ENCODE results near the gene LCE4A. TPM values are rescaled to one million over a fixed set of nuclear protein-coding genes. Genes with fewer than 3 reads are reported as not detected.
"Not testable (repeated sequence)": the region's sequence is repeated elsewhere in the genome, so short reads cannot be mapped to it uniquely, and the experiment has no call there.

Gene LCE4A
- not detected for total RNA-seq

- DNase-seq = no peak
These were observed at the start of gene LCE4A for GRCh38 chr1:152707860-152708259. Gene LCE4A, plus strand, starts transcription at chr1:152708160. Its CDS starts 916 bp downstream, at chr1:152709076.

DNA sequence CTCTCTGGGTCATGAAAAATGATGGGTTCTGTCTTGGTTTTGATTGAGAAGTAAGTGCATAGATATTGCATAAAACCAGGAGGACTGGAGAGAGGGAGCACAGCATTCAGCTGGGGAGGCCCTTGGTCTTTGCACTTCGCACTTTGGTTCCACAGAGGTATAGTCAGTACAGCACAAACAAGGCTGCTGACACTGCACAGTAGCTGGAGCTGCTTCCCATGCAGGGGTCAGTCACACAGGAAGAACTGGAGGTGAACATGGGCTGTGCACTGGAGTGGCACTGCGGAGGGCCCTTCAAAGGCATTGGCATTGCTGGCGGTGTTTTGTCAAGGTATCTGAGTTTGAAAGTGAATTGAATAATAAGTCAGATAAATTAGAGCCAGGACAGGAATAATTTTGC lies 49.3 kb upstream of the LCE4A start:
- DNase-seq = no peak

DNA sequence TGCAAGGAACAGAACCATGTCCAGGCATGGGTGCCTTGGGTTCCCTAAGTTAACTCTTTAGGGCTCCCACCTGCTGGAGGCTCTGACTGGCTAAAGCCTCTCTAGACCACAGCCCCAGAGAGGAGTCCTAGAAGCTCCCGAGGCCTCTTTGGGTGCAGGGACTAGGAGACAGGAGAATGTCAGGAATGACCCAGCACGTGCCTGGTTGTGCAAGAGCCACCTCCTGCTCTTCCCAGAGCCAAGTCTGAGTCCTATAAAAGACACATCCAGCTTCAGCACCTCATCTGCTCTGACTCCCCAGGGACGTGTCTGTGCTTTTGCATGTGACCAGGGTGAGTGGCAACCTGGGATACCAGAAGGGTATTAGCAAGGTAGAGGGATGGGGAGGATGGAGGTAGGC lies 44.9 kb upstream of the LCE4A start, which contains the start of gene LCE2D:
Gene LCE2D, plus strand, starts transcription at position 283 of the 400 bp plus-strand sequence. CDS start 726 bp downstream, outside the sequence.
- no peak for DNase-seq

DNA sequence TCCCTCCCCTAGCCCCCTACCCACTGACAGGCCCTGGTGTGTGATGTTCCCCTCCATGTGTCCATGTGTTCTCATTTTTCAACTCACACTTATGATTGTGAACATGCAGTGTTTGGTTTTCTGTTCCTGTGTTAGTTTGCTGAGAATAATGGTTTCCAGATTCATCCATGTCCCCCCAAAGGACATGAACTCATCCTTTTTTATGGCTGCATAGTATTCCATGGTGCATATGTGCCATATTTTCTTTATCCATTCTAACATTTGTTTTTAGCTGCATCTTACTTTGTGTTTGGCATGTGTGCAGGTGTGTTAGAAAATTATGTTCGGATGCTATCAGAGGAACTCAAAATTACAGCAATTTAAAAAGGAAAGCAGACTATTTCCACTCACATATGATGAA lies 41.8 kb upstream of the LCE4A start:
- DNase-seq = not testable (repeated sequence)

DNA sequence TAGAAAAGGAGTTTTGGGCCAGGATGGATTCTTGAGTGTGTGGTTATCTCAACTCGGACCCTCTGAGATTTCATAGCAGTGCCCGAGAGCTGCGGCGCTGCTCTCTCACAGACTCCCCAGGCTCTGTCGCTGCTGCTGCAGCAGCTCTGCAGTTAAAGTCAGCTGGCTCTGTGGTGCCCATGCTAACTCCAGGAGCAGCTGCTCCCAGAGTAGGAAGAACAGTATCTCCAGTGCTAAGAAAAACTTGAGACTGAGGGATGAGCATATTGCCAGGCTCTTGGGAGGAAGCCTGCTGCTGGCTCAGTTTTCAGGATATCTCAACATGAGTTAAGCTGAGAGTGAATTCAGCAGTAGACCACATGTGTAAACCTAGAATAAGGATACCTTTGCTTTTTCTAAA lies 40.3 kb upstream of the LCE4A start:
- DNase-seq = no peak

DNA sequence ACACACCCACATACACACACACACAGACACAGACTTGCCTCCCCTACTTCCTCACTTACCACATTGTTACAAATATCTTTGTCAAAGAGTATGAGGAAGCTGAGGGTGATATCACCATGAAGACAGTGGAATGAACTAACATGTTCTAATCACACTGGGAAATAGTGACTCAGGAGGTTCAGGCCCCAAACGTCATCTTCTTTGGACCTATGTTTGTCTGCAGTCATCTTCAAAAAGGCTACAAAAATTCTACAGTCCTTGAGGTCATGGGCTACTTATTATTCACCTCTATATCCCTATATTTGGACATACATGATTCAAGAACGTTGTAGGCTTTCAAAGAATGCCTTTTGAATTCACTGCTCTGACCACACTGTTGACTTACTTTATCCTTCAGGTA lies 34.9 kb upstream of the LCE4A start:
- no peak for DNase-seq

DNA sequence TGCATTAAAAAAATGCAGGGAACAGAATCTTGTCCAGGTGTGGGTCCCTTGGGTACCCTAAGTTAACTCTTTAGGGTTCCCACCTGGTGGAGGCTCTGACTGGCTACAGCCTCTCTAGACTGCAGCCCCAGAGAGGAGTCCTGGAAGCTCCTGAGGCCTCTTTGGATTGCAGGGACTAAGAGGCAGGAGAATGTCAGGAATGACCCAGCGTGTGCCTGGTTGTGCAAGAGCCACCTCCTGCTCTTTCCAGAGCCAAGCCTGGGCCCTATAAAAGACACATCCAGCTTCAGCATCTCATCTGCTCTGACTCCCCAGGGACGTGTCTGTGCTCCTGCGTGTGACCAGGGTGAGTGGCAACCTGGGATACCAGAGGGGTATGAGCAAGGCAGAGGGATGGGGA lies 33.0 kb upstream of the LCE4A start, which contains the start of gene LCE2C:
Gene LCE2C, plus strand, starts transcription at position 297 of the 400 bp plus-strand sequence. CDS start 737 bp downstream, outside the sequence.
- not testable (repeated sequence) for DNase-seq

- DNase-seq = no peak
These were observed 28.5 kb upstream of the LCE4A start for GRCh38 chr1:152679459-152679858.

DNA sequence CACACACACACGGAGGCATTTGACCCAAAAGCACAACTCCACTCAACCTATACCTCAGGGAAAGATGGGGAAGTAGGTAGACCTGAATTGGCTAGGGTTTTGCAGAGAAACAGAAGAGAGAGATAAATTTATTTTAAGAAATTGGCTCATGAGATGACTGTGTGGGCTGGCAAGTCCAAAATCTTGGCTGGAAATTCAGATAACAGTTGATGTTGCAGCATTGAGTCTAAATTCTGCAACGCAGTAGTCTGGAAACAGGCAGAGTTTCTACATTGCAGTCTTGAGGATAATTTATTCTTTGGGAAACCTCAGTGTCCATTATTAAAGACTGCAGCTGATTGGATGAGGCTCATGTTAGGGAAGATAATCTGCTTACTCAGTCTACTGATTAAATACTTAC lies 26.3 kb upstream of the LCE4A start:
- DNase-seq = no peak

- no peak for DNase-seq
These were observed 24.1 kb upstream of the LCE4A start for GRCh38 chr1:152683846-152684245.

- DNase-seq = not testable (repeated sequence)
These were observed 22.1 kb upstream of the LCE4A start, which contains the start of gene LCE2B for GRCh38 chr1:152685823-152686222. Gene LCE2B, plus strand, starts transcription at chr1:152686123. Its CDS starts 721 bp downstream, at chr1:152686844.

- no peak for DNase-seq
These were observed 10.0 kb upstream of the LCE4A start, which contains the start of gene LCE2A for GRCh38 chr1:152697701-152698600. Gene LCE2A, plus strand, starts transcription at chr1:152698345. Its CDS starts 557 bp downstream, at chr1:152698902.

DNA sequence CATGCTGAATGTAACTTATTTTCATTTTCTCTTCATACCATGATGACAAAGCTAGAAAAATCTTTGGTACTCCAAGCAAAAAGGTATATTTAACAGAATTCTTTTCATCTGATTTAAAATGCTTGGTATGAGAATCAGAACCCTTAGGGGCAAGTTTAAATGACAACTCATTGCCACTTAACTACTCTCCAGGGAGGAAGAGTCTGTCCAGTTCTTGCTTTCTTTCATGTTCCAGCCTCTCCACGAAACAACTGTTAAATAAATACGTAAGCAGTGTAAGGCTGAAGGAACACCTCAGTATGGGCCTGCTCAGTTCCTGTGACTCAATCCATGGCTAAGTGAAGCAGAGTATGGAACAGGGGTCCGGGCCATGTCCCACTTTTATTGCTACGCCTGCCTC lies 8.2 kb upstream of the LCE4A start:
- no peak for DNase-seq

GRCh38 chr1:152718238-152718637 lies 10.3 kb downstream of the LCE4A start:
- no peak for DNase-seq

DNA sequence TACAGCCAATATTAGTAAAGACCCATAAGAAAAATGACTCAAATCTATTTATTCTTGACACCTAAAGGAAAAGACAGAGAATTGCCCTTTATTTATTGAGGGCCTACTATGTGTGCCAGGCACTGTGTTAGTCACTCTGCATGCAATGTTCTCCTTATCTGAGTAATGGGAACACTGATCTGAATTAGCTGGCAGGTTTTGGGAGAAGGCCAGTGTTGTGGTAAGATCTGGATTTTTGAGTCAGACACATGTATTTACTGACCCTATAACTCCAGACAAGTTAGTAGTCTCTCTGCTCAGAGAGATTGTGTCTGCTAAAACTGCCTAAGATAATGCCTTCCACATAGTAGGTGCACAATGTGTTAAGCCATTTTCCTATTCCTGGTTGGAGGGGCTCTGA lies 17.3 kb downstream of the LCE4A start:
- DNase-seq = no peak

- DNase-seq = no peak
These were observed 21.0 kb downstream of the LCE4A start for GRCh38 chr1:152728986-152729385.

DNA sequence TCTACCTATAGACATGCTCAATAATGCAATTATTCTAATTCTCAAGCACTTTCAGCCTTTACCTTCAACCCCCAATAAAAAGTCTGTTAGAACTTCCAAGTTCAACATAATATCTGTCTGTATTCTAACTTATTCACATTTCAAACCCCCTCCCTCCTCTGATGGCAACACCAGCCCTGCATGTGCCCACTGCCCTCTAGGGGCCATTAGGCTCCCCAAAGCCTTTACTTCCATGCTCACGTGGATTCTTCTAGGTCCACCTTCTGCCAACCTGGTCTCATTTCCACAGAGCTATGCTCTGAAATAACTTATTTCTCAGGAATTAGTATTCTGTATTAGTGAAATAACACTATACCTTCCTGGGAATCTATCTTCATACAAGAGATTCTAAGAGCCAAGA lies 27.7 kb downstream of the LCE4A start:
- DNase-seq = no peak

- no peak for DNase-seq
These were observed 30.0 kb downstream of the LCE4A start for GRCh38 chr1:152737997-152738396.

DNA sequence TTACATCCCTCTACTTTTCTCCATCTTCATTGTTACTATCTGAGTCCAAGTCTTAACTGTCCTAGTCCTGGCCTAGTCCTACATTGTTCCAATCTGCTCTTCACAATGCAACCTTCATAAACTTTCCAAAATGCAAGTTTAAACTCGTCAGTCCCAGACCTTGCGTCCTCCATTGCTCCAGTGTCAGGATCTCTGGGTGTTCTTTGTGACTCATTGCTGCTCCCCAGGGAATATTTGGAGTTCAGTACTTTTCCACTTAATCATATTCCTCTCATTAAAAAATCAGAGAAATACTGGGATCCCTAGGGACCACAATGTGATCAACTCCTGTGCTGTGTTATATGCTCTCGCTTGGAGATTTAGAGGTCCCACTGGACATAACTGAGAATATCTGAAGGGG lies 31.9 kb downstream of the LCE4A start:
- no peak for DNase-seq

DNA sequence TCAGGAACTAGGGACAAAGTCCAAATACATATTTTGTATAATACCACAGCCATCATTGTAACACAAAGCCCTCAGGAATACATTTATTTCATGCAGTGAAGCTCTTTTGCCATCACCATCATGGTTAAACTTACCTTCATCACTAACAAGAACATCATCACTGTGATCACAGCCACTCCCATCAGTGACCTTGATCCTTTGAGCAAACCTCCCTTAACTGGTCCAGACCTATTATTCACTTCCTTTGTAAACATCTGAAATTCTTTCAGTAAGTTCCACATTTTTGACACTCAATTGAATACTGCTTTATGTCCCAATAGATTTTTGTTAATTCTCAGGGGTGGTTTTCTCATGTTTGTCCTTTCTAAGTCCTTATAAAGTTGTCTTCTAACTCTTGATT lies 33.7 kb downstream of the LCE4A start:
- DNase-seq = no peak

- DNase-seq = no peak
These were observed 35.6 kb downstream of the LCE4A start for GRCh38 chr1:152743371-152744145.

DNA sequence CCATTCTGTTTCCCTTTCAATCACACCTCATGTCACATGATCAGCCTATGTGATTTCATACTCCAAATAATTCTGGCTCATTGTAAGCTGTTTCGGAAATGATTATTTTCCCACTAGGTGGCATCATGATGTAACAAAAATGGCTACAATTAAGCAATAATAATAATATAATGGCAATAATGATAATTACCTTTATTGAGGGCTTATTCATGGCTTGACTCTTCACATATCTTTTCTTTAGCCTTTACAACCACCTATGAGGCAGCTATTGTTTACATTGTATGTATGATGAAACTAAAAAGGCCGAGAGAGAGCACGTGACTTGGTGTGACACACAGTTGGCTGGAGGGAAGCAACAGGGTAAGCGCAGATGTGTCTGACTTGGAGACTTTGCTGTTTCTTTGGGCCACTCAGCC lies 37.3 kb downstream of the LCE4A start:
- no peak for DNase-seq

All from occipital lobe (tissue), 2 donors.